Measurements from ENCODE around the gene CST5.

DNA sequence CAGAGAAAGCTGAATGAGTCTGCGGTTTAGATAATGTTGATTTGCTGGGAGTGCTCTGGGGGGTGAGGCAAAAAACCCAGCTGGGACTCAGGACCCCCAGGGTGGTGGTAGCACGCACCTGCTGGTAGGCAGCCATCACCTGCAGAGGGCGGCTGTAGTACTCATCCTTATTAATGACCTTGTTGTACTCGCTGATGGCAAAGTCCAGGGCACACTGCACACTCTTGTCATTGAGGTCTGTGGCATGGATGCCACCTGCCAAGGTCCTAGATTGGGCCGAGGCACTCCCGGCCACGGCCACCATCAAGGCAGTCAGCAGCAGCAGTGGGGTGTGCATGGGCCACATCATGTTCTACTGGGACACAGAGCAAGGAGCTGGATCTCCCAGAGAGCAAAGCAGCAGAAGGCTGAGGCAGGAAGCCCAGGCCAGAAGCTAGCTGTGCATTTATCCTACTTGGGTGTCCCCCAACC lies at the start of gene CST5:
- TF ChIP-seq, protein P1, sequence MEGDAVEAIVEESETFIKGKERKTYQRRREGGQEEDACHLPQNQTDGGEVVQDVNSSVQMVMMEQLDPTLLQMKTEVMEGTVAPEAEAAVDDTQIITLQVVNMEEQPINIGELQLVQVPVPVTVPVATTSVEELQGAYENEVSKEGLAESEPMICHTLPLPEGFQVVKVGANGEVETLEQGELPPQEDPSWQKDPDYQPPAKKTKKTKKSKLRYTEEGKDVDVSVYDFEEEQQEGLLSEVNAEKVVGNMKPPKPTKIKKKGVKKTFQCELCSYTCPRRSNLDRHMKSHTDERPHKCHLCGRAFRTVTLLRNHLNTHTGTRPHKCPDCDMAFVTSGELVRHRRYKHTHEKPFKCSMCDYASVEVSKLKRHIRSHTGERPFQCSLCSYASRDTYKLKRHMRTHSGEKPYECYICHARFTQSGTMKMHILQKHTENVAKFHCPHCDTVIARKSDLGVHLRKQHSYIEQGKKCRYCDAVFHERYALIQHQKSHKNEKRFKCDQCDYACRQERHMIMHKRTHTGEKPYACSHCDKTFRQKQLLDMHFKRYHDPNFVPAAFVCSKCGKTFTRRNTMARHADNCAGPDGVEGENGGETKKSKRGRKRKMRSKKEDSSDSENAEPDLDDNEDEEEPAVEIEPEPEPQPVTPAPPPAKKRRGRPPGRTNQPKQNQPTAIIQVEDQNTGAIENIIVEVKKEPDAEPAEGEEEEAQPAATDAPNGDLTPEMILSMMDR (IDR thresholded peaks at IDR 0.05; ENCODE audit: low read depth, low read length, missing input control), result no peak
- TF ChIP-seq FOXA1 (IDR thresholded peaks at IDR 0.05), result no peak
- TF ChIP-seq, protein P2, sequence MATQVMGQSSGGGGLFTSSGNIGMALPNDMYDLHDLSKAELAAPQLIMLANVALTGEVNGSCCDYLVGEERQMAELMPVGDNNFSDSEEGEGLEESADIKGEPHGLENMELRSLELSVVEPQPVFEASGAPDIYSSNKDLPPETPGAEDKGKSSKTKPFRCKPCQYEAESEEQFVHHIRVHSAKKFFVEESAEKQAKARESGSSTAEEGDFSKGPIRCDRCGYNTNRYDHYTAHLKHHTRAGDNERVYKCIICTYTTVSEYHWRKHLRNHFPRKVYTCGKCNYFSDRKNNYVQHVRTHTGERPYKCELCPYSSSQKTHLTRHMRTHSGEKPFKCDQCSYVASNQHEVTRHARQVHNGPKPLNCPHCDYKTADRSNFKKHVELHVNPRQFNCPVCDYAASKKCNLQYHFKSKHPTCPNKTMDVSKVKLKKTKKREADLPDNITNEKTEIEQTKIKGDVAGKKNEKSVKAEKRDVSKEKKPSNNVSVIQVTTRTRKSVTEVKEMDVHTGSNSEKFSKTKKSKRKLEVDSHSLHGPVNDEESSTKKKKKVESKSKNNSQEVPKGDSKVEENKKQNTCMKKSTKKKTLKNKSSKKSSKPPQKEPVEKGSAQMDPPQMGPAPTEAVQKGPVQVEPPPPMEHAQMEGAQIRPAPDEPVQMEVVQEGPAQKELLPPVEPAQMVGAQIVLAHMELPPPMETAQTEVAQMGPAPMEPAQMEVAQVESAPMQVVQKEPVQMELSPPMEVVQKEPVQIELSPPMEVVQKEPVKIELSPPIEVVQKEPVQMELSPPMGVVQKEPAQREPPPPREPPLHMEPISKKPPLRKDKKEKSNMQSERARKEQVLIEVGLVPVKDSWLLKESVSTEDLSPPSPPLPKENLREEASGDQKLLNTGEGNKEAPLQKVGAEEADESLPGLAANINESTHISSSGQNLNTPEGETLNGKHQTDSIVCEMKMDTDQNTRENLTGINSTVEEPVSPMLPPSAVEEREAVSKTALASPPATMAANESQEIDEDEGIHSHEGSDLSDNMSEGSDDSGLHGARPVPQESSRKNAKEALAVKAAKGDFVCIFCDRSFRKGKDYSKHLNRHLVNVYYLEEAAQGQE (IDR thresholded peaks at IDR 0.05), result no peak
